ENCODE measurements around the gene PICALM.
"Not testable (repeated sequence)": the region's sequence is repeated elsewhere in the genome, so short reads cannot be mapped to it uniquely, and the experiment has no call there.

Gene PICALM

DNA sequence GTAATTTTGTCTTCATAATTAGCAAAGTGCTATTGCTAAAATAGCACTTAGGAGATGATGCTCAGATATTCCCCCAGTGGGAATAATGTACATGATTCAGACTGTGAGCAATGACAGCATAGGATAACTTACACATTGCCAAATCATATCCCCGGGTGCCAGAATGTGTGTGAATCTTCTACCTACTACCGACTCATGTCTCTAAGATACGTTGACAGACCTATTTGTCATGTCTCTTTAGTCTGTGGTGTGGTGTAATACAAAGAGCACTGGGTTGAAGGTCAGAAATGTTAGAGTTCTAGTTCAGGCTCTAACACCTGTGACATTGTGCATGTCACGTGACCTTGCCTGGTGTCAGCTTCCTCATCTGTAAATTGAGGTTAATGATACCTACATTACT lies 31.0 kb upstream of the PICALM start:
- peak; percentile 92 for DNase-seq (ENCODE audit: low read depth)
- TF ChIP-seq, protein P1, sequence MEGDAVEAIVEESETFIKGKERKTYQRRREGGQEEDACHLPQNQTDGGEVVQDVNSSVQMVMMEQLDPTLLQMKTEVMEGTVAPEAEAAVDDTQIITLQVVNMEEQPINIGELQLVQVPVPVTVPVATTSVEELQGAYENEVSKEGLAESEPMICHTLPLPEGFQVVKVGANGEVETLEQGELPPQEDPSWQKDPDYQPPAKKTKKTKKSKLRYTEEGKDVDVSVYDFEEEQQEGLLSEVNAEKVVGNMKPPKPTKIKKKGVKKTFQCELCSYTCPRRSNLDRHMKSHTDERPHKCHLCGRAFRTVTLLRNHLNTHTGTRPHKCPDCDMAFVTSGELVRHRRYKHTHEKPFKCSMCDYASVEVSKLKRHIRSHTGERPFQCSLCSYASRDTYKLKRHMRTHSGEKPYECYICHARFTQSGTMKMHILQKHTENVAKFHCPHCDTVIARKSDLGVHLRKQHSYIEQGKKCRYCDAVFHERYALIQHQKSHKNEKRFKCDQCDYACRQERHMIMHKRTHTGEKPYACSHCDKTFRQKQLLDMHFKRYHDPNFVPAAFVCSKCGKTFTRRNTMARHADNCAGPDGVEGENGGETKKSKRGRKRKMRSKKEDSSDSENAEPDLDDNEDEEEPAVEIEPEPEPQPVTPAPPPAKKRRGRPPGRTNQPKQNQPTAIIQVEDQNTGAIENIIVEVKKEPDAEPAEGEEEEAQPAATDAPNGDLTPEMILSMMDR (conservative IDR thresholded peaks at IDR 0.05; ENCODE audit: control insufficient read depth, insufficient read depth, low read depth, low read length) = no peak
- no peak overlapping the region for H3K4me3 ChIP-seq (ENCODE audit: control insufficient read depth, low read depth, low read length)

DNA sequence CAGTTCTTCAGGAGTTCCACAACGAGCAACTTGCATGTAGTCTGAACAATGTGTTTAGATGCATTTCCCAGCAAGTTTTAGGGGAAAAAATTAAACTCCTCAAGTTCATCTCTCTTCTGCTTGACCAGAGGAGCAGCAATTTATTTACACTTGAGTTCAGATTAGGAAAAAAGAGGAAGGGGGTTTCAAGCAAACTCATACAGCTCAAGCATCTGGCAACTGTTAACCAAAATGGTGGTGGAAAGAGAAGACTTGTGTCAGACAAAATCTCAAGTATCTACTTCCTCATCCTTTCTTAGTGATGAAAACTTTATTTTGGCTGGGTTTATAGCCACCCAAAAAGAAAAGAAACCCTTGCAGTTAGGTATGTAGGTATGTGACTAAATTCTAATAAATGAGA lies 29.1 kb upstream of the PICALM start:
- no peak overlapping the region for H3K4me3 ChIP-seq (ENCODE audit: control insufficient read depth, low read depth, low read length)
- no peak for DNase-seq (ENCODE audit: low read depth)
- TF ChIP-seq, protein P1 (conservative IDR thresholded peaks at IDR 0.05; ENCODE audit: control insufficient read depth, insufficient read depth, low read depth, low read length) = no peak

DNA sequence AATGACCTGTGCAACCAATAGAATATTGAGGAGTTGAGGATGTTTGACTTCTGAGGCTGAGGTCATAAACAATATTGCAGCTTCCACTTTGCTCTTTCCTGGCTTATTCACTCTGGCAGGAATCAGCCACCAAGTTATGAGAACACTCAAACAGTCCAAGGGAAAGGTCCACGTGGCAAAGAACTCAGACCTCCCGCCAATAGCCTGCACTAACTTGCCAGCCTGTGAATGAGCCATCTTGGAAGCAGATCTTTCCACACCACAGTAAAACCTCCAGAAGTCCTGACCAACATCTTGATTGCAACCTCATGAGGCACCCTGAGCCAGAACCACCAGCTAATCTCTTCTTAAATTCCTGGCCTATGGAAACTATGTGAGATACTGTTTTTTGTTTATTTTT lies 22.7 kb upstream of the PICALM start:
- TF ChIP-seq, protein P1 (conservative IDR thresholded peaks at IDR 0.05; ENCODE audit: control insufficient read depth, insufficient read depth, low read depth, low read length) = no peak
- peak; percentile 69 for DNase-seq (ENCODE audit: low read depth)
- no peak overlapping the region for H3K4me3 ChIP-seq (ENCODE audit: control insufficient read depth, low read depth, low read length)

DNA sequence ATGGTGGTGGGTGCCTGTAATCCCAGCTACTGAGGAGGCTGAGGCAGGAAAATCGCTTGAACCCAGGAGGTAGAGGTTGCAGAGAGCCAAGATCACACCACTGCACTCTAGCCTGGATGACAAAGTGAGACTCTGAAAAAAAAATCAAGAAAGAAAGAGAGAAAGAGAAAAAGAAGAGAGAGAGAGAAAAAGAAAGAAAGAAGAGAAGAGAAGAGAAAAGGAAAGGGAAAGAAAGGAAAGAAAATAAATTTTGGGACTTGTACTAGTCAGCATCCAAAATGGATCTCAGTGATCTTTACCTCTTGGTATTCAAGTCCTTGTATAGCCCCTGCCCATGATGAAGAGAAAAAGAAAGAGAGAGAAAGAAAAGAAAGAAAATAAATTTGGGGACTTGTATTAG lies 22.2 kb upstream of the PICALM start:
- no peak overlapping the region for H3K4me3 ChIP-seq (ENCODE audit: control insufficient read depth, low read depth, low read length)
- TF ChIP-seq, protein P1 (conservative IDR thresholded peaks at IDR 0.05; ENCODE audit: control insufficient read depth, insufficient read depth, low read depth, low read length) = no peak
- DNase-seq (ENCODE audit: low read depth) = no peak

DNA sequence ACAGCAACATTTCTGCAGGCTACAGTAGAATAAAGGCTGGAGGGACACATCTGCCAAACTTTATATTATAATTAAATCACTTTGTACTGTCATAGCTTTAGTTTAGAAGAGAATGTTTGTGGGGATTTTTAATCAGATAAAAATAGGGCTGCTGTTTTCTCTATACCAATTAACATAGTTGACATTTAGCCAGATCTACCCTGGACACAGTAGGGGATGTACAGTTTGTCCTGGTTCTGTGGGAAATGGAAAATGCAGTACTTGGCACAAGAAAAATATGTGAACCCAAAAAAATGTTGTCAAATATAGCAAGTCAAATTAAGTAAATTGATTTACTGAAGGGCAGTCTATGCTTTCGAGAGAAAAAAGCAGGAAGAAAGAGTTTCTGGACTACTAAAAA lies 20.8 kb upstream of the PICALM start:
- no peak overlapping the region for H3K4me3 ChIP-seq (ENCODE audit: control insufficient read depth, low read depth, low read length)
- peak; percentile 33 for DNase-seq (ENCODE audit: low read depth)
- TF ChIP-seq, protein P1 (conservative IDR thresholded peaks at IDR 0.05; ENCODE audit: control insufficient read depth, insufficient read depth, low read depth, low read length) = no peak

DNA sequence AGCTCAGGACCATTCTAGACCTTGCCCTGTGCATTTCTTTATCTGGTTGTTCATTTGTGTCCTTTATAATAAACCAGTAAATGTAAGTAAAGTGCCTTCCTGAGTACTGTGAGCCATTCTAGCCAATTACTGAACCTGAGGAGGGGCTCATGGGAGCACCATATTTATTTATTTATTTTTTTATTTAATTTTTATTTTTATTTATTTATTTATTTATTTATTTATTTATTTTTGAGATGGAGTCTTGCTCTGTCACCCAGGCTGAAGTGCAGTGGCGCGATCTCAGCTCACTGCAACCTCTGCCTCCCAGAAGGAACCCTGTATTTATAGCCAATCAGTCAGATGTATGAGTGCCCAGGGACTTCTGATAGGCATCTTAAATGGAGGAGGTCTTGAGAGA lies 18.8 kb upstream of the PICALM start:
- not testable (repeated sequence) for DNase-seq (ENCODE audit: low read depth); H3K4me3 ChIP-seq (ENCODE audit: control insufficient read depth, low read depth, low read length)

DNA sequence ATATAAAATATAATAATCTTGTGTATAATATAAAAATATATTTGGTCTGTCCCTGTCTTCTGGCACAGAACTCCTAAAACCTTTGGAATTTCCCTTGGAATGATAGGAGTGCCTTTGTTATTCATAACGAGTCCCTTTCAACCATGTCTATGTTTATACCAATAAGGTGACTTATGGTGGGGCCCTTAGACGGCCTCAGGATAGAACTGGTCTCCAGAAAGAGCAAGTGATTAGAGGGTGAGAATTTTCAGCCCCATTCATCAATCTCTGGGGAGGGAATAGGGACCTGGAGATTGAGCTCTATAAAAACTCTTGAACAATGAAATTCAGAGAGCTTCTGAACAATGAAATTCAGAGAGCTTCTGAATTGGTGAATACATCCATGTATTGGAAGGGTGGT lies 18.4 kb upstream of the PICALM start:
- TF ChIP-seq, protein P1 (conservative IDR thresholded peaks at IDR 0.05; ENCODE audit: control insufficient read depth, insufficient read depth, low read depth, low read length) = no peak
- no peak for DNase-seq (ENCODE audit: low read depth)
- H3K4me3 ChIP-seq (ENCODE audit: control insufficient read depth, low read depth, low read length) = no peak overlapping the region

All from fibroblast of mammary gland (primary cell).